ENCODE results near the gene BEGAIN. TPM values are rescaled to one million over a fixed set of nuclear protein-coding genes. Genes with fewer than 3 reads are reported as not detected.
A peak's percentile ranks its signal among the peaks of the same experiment; 100 is the strongest.

The BEGAIN gene, protein sequence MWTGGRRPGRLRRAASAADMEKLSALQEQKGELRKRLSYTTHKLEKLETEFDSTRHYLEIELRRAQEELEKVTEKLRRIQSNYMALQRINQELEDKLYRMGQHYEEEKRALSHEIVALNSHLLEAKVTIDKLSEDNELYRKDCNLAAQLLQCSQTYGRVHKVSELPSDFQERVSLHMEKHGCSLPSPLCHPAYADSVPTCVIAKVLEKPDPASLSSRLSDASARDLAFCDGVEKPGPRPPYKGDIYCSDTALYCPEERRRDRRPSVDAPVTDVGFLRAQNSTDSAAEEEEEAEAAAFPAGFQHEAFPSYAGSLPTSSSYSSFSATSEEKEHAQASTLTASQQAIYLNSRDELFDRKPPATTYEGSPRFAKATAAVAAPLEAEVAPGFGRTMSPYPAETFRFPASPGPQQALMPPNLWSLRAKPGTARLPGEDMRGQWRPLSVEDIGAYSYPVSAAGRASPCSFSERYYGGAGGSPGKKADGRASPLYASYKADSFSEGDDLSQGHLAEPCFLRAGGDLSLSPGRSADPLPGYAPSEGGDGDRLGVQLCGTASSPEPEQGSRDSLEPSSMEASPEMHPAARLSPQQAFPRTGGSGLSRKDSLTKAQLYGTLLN
- total RNA-seq = 1.5 TPM
- long read RNA-seq, partial matches to known transcripts = 0 of 6 reads
- long read RNA-seq, other reads (novel, unspliced or antisense) = 4 of 6 reads

DNA sequence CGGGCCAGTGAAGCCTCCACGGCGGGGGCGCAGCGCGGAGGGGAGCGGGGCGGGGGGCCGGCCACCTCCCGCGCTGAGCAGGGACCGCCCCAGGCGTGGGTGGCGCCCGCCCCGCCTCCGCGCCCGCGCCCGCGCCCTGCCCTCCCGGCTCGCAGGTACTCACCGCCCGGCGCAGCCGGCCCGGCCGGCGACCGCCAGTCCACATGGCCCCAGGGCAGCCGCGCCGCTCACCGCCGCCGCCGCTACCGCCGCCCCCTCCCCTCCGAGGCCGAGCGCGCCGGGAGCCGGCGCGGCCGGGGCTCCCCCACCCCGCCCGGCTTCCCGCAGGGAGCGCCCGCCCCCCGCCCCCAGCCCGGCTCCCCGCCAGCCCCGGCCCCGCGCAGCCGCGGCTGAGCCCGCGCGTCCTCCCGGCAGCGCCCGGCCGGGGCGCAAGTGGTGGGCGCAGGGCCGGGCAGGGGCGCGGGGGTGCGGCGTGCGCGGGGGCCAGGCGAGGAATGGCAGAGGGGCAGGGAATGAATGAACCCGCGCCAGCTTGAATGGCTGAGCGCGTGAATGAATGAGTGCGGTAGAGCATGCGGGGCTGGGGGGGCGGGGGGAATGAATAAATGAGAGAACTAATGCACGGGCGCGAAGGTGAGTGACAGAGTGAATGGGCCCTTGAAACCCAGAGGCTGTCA, at the start of gene BEGAIN:
Gene BEGAIN (minus strand): TSS at position 332 of the 677 bp plus-strand sequence. CDS start 127 bp downstream, at position 205.
- no peaks in the 10 kb centered on the region for H3K9me3 ChIP-seq
- TF ChIP-seq, protein P1, sequence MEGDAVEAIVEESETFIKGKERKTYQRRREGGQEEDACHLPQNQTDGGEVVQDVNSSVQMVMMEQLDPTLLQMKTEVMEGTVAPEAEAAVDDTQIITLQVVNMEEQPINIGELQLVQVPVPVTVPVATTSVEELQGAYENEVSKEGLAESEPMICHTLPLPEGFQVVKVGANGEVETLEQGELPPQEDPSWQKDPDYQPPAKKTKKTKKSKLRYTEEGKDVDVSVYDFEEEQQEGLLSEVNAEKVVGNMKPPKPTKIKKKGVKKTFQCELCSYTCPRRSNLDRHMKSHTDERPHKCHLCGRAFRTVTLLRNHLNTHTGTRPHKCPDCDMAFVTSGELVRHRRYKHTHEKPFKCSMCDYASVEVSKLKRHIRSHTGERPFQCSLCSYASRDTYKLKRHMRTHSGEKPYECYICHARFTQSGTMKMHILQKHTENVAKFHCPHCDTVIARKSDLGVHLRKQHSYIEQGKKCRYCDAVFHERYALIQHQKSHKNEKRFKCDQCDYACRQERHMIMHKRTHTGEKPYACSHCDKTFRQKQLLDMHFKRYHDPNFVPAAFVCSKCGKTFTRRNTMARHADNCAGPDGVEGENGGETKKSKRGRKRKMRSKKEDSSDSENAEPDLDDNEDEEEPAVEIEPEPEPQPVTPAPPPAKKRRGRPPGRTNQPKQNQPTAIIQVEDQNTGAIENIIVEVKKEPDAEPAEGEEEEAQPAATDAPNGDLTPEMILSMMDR (IDR thresholded peaks at IDR 0.05) = no peak
- no peak for DNase-seq
- peak; percentile 52 for ATAC-seq
- H3K27me3 ChIP-seq = peaks cover 40% of the 10 kb centered on the region
- peak within 1 kb of the TSS; percentile 49 for H3K4me3 ChIP-seq
- peaks cover 6% of the 10 kb centered on the region for H3K4me1 ChIP-seq
- intact Hi-C loops (cut with DNase I) = no loop called here
- H3K36me3 ChIP-seq = no peaks in the 10 kb centered on the region
- H3K27ac ChIP-seq = no peak within 1 kb of the TSS

DNA sequence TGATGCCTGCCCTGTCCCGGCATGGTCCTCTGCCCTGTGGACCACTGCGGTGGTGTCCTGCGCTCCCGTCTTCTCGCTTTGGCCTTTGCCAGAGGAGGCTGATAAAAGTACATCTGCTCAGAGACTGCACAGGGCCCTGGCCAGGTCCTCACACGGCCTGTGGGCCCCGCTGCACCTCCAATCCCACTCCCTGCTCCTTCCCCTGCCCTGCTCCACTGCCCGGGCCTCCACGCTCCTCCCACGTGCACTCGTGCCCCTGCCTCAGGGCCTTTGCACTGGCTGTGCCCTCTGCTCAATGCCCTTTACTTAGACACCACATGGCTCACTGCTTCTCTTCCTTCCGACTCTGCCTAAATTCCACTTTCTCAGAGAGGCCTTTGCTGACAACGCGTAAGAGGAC, 49.3 kb upstream of the BEGAIN start:
- Histone ChIP-seq H3K4me1 (no peaks in the 10 kb centered on the region), H3K27me3 (peaks cover 14% of the 10 kb centered on the region), H3K4me3 (no peak overlapping the region), H3K9me3 (no peaks in the 10 kb centered on the region), H3K27ac (no peak overlapping the region), H3K36me3 (no peaks in the 10 kb centered on the region)
- intact Hi-C loops (cut with DNase I) = no loop called here
- TF ChIP-seq, protein P1 (IDR thresholded peaks at IDR 0.05) = no peak
- DNase-seq (no peak), ATAC-seq (no peak)

DNA sequence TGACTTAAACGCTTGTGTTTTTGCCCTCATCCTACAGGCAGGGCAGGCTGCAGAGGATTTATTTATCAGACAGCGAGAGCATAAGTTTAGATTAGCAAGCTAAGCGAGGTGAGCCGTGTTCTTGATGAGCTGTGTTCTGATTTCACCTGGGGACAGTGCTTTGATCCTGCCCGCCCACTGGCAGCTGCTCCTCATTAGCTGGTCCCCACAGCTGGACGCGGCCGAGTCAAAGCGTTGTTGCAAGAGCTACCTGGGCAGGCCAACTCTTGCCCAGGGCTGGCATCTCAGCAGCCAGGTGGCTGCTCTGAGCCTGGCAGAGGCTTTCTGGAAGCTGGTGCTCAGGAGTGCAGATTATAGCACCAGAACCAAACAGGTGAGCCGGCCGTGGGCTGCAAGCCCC, 46.8 kb upstream of the BEGAIN start:
- ATAC-seq (no peak), DNase-seq (no peak)
- H3K27ac ChIP-seq = no peak overlapping the region
- H3K27me3 ChIP-seq = peaks cover 20% of the 10 kb centered on the region
- TF ChIP-seq, protein P1 (IDR thresholded peaks at IDR 0.05) = no peak
- H3K9me3 ChIP-seq = no peaks in the 10 kb centered on the region
- H3K4me3 ChIP-seq = no peak overlapping the region
- intact Hi-C loops (cut with DNase I) = no loop called here
- no peaks in the 10 kb centered on the region for H3K4me1 ChIP-seq
- H3K36me3 ChIP-seq = no peaks in the 10 kb centered on the region

DNA sequence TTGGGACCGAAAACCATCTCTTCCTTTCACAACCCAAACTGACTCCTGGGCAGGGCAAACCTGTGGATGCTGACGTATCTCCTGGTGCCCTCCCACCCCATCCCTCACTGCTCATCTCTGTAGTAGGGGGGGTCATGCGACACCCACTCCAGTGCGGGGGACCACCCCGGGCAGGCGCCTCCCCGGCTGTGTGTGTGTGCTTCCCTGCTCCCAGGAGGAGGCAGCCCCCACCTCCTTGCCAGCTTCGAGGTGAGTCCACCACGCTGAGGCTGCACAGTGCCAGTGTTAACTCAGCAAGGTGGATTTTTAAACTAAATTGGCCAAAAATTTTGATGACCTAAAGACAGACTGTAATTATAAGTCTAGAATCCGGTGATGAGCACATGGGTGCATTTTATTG, 46.2 kb upstream of the BEGAIN start:
- H3K27me3 ChIP-seq = peaks cover 21% of the 10 kb centered on the region

DNA sequence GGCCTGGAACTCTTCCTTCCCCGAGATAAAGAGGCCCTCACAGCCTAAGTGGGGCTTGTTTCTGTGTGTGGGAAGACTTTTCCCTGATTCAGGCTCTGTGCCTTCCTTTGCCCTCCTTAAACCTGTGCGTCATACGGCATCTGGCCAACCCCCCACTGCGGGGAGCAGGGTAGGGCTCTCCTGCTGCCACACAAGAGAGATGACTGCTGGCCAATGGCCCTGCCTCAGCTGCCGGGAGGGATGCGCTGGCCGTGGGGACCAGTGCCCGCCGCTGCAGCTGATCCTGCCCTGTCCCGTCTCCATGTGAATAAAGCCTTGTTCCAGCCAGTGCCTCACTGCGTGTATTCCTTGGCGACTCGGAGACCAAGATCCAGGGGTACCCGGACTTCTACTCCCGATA, 42.5 kb upstream of the BEGAIN start:
- ATAC-seq = no peak
- H3K36me3 ChIP-seq = no peaks in the 10 kb centered on the region
- H3K4me1 ChIP-seq = no peaks in the 10 kb centered on the region
- no peak overlapping the region for H3K4me3 ChIP-seq
- intact Hi-C loops (cut with DNase I) = no loop called here
- DNase-seq = no peak
- TF ChIP-seq, protein P1 (IDR thresholded peaks at IDR 0.05) = no peak
- H3K27ac ChIP-seq = no peak overlapping the region
- peaks cover 14% of the 10 kb centered on the region for H3K27me3 ChIP-seq
- H3K9me3 ChIP-seq = no peaks in the 10 kb centered on the region

More for the DNA sequence above, 46.2 kb upstream of the BEGAIN start:
- intact Hi-C loops (cut with DNase I) = no loop called here
- no peak for DNase-seq
- ATAC-seq = no peak
- Histone ChIP-seq H3K27ac (no peak overlapping the region), H3K36me3 (no peaks in the 10 kb centered on the region), H3K4me1 (no peaks in the 10 kb centered on the region), H3K9me3 (no peaks in the 10 kb centered on the region), H3K4me3 (no peak overlapping the region)
- TF ChIP-seq, protein P1 (IDR thresholded peaks at IDR 0.05) = no peak
